ACHN (cell line): ENCODE data around the gene CASQ1.

Experiments used
- DNase-seq: peaks from one replicate; pipeline ENCODE4 v3.0.0-alpha.2; 2015
- in situ Hi-C: cut with HindIII; loops from 2 replicates; pipeline ENCODE4 v1.10.0; 2017; ENCODE audit warnings: low sequenced_read_pairs, low pct_ligation_motif_present, low pct_unique_long_range_greater_than_20kb

CASQ1 gene

DNA sequence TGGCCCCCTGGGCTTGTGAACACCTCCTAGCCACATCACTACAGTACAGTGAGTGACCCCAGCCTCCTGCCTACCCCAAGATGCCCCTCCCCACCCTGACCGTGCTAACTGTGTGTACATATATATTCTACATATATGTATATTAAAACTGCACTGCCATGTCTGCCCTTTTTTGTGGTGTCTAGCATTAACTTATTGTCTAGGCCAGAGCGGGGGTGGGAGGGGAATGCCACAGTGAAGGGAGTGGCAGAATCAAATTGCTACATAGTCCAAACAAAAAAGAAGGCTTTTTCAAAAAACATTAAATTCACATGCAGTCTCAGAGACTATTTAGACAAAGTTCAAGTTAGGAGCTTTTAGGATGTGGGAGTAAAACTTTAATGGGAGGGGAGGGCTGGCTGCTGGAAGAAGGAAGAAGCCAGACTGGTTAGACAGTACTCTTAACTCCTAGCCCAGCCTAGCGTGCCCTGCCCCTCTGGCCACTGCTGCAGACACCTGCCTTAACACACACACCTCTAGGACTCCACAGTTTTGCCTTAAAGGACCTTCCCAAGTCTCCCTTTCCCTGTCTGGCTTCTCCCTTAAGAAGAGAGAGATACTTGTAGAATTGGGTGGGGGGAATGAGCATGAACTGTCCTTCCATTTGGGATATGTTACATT is 24.2 kb downstream of the CASQ1 start:
- in situ Hi-C loops, result no loop called here
- no peak for DNase-seq

DNA sequence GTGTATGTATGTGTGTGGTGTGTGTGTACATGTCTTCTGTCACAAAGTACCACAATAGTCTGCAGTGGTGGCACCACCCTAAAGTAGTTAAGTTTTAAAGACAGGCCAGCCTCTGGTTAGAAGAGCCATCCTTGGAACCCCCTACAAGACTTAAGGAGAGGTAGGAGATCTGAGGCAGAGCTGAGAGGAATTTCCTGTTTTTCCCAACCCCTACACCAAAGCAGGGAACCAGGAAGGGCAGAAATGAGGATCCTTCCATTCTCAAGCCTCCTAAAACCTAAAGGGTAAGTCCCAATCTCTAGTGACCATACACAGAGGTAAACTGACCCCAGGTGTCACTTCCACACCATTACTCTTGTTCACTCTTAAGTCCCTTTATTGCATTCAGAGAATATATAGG is 25.9 kb downstream of the CASQ1 start:
- in situ Hi-C loops, result no loop called here
- DNase-seq, result no peak

DNA sequence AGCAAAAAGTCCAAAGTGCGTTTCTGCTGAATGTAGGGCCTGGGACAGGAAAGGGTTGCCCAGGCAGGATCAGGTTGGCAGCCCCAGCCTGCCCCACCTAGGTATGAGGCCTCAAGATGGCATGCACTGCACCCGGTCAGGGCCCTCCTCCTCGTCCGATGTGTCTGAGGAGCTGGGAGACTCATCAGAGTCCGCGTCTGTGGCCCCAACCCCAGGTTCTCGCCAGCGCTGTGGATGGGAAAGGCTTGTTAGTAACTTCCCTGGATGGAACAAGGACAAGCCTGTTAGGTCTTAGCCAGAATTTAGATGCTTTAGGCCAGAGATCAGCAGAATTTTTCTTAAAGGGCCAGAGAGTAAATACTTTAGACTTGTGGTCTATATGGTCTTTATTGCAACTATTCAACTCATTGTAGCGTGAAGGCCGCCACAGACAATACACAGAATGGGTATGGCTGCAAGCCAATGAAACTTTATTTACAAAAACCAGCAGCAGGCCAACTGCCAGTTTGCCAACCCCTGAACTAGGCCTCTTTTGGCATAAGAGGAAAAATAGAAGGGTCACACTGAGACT is 27.2 kb downstream of the CASQ1 start:
- DNase-seq, result no peak
- in situ Hi-C loops, result no loop called here

DNA sequence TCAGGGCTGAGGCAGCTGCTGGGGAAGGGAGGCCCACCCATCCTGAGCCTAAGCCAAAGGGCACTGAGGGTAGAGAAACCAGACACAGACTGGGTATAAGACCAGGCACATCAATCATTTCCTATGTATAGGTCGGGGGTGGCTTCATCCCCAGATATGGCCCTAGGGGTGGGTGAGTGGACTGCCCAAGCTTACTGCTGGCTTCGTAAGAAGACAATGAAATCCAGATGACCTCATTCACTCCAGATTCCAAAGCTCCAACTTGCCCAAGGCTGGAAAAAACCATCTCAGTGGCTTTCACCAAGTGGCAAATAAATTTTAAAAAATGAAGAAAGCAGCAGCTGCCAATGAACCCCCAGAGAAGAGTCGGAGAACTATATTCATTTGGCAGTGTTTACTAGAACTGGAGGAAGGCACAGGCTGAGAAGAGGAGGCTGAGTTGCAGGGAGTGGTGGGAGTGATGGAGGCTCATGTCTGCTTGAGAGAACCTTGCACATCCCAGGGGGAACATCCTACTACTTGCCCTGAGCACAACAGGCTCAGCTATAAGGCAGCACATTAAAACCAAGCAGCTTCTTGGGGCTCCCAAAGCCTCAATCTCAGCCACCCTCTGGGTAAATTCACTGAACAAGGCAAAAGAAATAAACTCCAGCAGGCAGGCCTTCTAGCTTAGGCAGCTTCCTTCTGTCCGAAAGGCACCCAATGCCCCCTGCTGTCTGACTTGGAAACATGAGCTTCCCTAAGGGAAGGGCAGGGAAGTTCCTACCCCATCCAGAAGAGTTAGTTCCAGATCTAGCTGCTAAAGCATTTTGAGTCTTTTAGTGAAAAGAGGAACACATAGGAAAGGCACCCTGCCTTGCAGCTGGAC is 28.9 kb downstream of the CASQ1 start:
- peak; percentile 72 for DNase-seq
- in situ Hi-C loops, result no loop called here

DNA sequence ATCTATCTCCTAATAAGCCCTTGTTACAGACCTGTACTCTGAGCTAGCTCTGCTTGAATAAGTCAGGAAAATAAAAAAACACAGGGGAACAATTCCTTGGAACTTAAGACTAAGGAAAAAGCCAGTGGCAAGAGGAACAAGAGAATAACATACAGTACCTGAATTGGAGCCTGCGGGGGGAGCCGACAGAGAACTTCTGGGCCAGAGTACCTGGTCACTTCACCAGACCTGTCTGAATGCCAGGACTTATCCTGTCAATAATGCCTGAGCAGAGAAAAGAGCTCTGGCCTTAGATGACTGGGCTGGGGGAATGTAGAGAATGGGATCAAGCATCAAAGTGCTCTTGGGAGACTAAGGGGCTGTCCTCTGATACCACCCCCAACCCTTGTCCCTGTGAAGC is 29.9 kb downstream of the CASQ1 start:
- in situ Hi-C loops, result no loop called here
- DNase-seq, result no peak

DNA sequence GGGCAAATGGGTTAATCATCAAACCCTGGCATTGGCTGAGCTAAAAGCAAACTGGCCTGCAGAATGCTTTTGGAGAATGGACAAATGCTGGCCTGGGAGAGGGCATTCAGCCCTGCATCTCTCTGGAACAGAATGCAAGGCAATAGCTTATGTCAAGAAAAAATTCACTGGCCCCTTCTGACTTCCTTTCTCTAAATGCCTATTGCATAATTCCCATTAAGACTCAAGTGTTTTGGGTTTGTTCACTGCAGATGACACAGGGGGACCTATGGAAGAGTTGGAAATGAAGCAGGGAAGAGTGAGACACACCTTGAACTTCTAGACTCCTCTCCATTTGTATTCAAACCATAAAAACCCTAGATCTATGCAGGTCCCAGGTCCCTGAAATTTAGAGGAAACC is 30.7 kb downstream of the CASQ1 start:
- no peak for DNase-seq
- in situ Hi-C loops, result no loop called here

DNA sequence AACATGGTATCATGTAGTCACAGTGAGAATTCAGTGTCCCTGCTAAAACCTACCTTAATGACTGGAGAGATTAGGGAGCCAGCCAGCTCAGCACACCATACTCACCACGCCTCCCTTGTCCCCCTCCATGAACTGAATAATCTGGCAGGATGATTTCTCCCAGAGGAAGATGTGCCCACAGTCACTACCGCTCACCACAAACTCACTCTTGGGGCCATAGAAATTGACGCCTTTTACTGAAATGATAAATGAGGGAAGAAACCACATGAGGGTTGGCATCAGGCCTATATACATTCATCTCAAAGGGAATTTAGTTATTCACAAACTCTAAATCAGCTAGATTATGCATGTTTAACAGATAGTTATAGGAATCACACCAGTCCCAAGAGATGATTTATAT is 32.2 kb downstream of the CASQ1 start:
- in situ Hi-C loops, result no loop called here
- no peak for DNase-seq

DNA sequence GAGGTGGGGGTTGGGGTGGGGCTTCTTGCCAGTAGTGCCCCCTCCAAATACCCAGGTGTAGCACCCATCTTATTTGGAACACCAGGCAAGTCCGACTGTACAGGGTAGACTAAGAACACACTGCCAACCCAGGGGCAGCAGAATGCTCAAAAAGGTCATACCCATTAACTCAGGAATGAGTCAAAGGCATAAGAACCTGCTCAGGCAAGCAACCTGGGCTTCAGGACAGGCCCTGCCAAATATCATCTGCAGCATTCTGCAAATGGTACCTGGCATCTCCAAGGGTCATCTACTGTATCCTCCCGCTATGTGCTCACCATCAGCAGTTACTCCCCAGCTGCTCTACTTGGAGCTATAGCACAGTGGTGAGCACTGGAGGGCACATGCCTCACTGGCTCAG is 34.2 kb downstream of the CASQ1 start:
- DNase-seq, result no peak
- in situ Hi-C loops, result no loop called here

DNA sequence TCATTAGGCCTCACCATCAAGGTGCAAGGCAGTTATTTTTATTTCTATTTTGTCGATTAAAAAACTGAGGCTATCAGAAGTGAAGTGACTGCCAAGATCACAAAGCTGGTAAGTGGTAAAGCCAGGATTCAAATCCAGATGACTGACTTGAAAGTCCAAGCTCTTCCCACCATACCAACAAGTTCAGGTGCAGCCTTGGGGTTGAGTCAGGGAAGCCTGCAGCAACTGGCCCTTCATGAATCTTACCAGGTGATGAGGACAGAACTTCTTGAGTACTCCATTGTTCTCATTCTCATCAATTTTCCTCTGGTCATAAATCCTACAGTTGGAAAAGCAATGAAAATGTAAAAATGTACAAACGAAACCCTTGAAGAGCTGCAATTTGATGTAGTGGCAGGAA is 35.0 kb downstream of the CASQ1 start:
- no peak for DNase-seq
- in situ Hi-C loops, result no loop called here

DNA sequence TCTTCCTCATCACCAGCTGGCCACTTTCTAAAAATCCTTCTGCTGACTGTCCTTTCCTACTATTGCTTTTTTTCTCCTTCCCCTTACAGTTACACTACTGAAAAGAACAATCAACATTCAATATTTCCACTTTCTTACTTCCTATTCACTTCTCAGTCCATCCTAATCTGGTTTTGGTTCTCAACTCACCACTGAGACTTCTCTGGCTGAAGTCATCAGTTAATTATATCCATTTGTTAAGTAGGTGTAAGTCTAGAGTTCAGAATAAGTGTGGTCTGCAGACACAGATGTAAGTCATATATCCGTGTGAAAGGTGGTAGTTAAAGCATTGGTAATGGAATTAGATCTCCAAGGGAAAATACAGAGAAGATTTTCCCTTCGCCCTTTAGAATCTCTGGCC is 36.2 kb downstream of the CASQ1 start:
- in situ Hi-C loops, result no loop called here
- no peak for DNase-seq

DNA sequence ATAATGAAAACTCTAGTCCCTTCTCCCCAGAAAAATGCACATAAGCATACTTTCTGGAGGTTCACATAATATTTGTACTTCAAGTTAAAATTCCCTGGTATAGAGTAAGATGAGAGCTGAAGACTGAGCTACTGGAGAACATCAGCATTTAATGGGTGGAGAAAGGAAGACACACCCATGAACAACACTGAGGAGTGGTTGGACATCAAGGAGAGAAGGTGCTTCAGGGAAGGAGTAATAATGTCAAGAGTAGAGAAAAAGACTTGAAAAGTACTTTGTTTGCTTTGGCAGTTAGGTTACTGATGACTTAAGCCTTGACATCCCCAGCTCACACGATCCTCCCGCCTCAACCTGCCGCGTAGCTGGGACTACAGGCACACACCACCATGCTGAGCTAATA is 36.7 kb downstream of the CASQ1 start:
- in situ Hi-C loops, result no loop called here
- DNase-seq, result no peak

DNA sequence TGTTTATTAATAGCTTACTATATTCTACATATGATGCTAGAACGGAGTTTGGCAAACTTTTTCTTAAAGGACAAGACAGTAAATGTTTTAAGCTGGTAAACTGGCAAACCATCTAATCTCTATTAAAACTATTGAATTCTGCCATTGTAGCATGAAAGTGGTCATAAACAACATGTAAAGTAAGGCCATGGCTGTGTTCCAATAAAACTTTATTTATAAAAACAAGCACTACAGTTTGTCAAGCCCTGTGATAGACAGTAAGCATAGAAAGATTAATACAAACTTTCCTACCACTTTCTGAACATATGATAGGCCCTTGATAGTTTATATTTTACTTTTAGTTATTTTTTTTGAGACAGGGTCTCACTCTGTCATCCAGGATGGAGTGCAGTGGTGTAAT is 37.2 kb downstream of the CASQ1 start:
- DNase-seq, result no peak
- in situ Hi-C loops, result no loop called here

DNA sequence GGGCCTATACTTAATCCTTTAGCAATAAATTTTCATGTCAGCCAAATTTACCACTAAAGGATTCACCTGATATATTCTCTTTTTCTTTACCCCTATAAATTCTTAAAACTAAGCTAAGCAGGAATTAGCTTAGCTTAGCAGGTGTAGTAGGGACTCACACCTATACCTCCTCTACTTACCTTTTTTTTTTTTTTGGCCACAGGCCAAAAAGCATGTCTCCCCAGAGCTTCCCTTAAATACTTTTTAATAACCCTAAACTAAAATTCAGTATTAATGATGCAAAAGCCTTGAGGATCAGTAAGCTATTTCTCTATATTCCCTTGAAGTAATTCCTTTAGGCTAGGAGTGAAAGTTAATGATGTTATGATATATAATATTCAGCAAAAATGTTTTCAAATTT is 38.1 kb downstream of the CASQ1 start:
- DNase-seq, result no peak
- in situ Hi-C loops, result no loop called here

DNA sequence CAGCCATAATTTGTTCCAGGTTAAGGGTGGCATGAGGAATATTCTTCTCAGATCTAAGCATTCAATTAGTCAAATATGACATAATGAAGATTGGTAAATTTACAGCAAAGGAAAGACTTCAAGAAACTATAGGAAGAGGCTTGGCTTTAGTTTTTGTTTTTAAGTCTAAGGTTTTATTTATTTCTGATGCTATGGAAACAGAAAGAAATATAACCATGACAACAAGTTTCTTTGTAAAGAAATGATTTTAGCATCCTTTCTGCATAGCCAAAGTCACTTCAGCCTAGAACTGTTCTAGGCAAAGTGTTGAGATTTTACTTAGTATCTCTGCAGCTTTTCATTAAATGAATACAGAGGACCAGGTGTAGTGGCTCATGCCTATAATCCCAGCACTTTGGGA is 42.5 kb downstream of the CASQ1 start:
- DNase-seq, result no peak
- in situ Hi-C loops, result no loop called here

DNA sequence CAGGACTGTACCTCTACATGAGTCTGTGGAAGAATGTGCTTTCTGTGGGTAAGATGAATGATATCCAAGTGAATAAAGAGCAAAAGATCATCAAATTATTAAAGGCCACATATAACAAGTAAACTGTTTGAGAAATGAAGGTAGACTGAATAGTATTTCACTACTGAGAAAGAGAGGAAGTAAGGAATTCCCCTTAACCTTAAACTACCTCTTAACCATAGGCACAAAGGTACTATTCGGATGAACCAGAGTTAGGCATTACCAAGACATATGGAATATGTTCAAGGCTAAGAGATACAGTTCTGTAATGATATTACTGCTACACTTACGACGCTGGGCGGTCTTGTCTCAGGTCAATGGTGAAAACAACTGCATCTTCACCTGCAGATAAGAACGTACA is 46.4 kb downstream of the CASQ1 start:
- in situ Hi-C loops, result no loop called here
- no peak for DNase-seq

DNA sequence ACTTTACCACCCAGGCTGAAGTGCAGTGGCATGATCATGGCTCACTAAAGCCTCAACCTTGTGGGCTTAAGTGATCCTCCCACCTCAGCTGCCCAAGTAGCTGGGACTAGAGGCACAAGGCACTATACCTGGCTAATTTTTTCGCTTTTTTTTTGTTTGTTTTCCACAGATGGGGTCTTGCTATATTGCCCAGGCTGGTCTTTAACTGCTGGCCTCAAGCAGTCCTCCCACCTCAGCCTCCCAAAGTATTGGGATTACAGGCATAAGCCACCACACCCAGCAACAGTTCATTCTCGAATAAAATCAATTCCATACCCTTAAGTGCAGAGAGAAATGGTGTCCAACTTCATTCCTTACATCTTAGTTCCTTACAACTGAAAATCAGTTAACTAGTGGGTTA is 47.2 kb downstream of the CASQ1 start:
- no peak for DNase-seq
- in situ Hi-C loops, result no loop called here

DNA sequence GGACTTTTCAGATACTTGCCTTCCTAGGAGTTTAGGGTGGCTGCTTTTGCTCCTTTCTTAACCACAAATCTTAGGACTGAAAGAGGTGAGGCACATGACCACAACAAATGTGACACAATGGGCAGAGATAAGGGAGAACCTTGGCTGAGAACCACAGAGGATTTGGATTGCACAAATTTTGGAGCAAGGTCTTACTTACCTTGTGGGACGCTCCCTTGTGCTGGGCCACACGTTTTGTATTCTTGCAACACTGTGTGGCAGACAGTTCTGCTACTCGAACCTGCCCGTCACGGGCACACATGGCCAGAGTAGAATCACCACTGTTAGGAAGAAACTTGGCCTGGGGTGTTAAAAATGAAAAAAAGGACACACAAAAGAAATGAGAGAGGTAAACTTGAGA is 48.0 kb downstream of the CASQ1 start:
- DNase-seq, result no peak
- in situ Hi-C loops, result no loop called here

DNA sequence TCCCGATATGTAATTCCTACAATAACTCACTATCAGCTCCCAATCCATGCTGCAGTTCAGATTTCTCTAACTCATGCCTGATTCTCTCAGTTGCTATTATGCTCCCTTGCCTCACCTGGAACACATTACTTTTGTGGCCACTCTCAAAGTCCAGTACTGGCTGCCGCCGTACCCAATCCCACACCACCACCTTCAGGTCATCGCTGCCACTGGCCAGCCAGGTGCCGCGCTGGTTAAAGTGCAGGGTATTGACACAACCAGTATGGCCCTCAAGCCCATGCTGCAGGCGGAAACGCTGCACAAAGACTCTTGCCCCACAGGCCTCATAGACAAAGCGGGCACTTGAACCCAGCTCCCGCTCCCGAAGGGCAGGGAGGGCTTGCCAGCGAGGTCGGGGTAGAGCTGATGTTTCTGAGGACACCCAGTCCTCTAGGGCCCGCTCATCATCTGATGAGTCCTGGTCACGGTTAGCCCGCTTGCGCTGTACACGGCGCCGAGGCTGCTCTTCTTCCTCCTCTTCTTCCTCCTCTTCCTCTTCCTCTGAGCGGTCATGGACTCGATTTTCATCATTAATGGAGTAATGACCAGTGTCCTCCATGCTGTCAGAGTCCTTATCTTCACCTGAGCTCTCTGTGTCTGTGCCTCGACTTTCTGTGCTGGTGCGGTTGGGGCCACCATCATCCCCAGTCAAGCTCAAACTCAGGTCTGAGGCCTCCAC is 49.4 kb downstream of the CASQ1 start:
- in situ Hi-C loops, result no loop called here
- no peak for DNase-seq

DNA sequence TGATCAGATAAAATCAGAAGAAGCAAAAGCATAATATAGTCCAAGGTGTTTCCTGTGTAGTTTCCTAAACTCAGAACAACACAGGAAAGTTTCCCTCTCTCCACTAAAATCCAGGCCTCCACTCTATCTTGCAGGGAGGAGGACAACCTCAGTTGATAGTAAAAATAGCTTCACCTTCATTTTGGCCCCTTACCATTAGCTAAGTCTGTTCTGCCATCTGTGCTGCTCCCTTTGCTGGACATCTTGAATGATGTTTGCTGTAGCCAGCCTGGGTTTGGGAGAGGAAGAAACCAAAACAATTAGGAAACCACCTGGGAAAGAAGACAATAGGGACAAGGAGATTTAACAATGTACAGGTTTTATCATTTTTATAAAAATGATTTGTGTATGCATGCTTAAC is 53.4 kb downstream of the CASQ1 start:
- in situ Hi-C loops, result no loop called here
- DNase-seq, result no peak
